Parathyroid adenoma (tissue), 2 donors: ENCODE results near the gene TTL.

Experiments used
- H2AFZ ChIP-seq: fragments of 300-600 bp; sonication (generic); one replicate; pipeline ENCODE4 v1.7.0; 2017; ENCODE audit warnings: antibody characterized with exemption, mild to moderate bottlenecking
- H3K27ac ChIP-seq: fragments of 300-600 bp; sonication (generic); one replicate; pipeline ENCODE4 v1.7.0; 2017
- H3K27me3 ChIP-seq: fragments of 300-600 bp; sonication (generic); one replicate; pipeline ENCODE4 v1.7.0; 2017; ENCODE audit warnings: low read length; ENCODE audit not compliant: control insufficient read depth, insufficient read depth
- H3K36me3 ChIP-seq: fragments of 300-600 bp; sonication (generic); one replicate; pipeline ENCODE4 v1.7.0; 2017; ENCODE audit warnings: low read length; ENCODE audit not compliant: control insufficient read depth, insufficient read depth
- H3K4me1 ChIP-seq: fragments of 300-600 bp; sonication (generic); one replicate; pipeline ENCODE4 v1.7.0; 2017; ENCODE audit warnings: control low read depth
- H3K4me2 ChIP-seq: fragments of 300-600 bp; sonication (generic); one replicate; pipeline ENCODE4 v1.7.0; 2017; ENCODE audit warnings: low read length
- H3K4me3 ChIP-seq: fragments of 300-600 bp; sonication (generic); one replicate; pipeline ENCODE4 v1.7.0; 2017; ENCODE audit warnings: low read depth, low read length
- H3K79me2 ChIP-seq: fragments of 300-600 bp; sonication (generic); one replicate; pipeline ENCODE4 v1.7.0; 2017; ENCODE audit warnings: control low read depth
- H3K9ac ChIP-seq: fragments of 300-600 bp; sonication (generic); one replicate; pipeline ENCODE4 v1.7.0; 2017; ENCODE audit warnings: mild to moderate bottlenecking
- H3K9me3 ChIP-seq: fragments of 300-600 bp; sonication (generic); one replicate; pipeline ENCODE4 v1.7.0; 2017; ENCODE audit warnings: low read length; ENCODE audit not compliant: control insufficient read depth
- TF ChIP-seq, protein P1 (sequence below): fragments of 300-600 bp; sonication (generic); IDR thresholded peaks from one replicate; pipeline ENCODE4 v1.7.0; 2017; ENCODE audit warnings: antibody characterized with exemption, mild to moderate bottlenecking
- donor health status: primary hyperparathyroidism.

Gene TTL

GRCh38 chr2:112539306-112539705 is 57.4 kb downstream of the TTL start:
- TF ChIP-seq, protein P1, sequence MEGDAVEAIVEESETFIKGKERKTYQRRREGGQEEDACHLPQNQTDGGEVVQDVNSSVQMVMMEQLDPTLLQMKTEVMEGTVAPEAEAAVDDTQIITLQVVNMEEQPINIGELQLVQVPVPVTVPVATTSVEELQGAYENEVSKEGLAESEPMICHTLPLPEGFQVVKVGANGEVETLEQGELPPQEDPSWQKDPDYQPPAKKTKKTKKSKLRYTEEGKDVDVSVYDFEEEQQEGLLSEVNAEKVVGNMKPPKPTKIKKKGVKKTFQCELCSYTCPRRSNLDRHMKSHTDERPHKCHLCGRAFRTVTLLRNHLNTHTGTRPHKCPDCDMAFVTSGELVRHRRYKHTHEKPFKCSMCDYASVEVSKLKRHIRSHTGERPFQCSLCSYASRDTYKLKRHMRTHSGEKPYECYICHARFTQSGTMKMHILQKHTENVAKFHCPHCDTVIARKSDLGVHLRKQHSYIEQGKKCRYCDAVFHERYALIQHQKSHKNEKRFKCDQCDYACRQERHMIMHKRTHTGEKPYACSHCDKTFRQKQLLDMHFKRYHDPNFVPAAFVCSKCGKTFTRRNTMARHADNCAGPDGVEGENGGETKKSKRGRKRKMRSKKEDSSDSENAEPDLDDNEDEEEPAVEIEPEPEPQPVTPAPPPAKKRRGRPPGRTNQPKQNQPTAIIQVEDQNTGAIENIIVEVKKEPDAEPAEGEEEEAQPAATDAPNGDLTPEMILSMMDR = no peak
- H2AFZ ChIP-seq = no peak overlapping the region
- no peak overlapping the region for H3K27ac ChIP-seq
- no peaks in the 10 kb centered on the region for H3K9me3 ChIP-seq
- no peaks in the 10 kb centered on the region for H3K4me1 ChIP-seq
- H3K9ac ChIP-seq = no peak overlapping the region
- H3K27me3 ChIP-seq = no peaks in the 10 kb centered on the region
- H3K36me3 ChIP-seq = no peaks in the 10 kb centered on the region
- no peak overlapping the region for H3K4me3 ChIP-seq
- no peak overlapping the region for H3K4me2 ChIP-seq
- H3K79me2 ChIP-seq = peaks cover 17% of the 10 kb centered on the region

- Histone ChIP-seq H3K4me2 (no peak overlapping the region), H3K4me1 (no peaks in the 10 kb centered on the region), H3K9ac (no peak overlapping the region), H3K27me3 (no peaks in the 10 kb centered on the region), H3K36me3 (no peaks in the 10 kb centered on the region), H3K4me3 (no peak overlapping the region), H3K9me3 (no peaks in the 10 kb centered on the region), H2AFZ (peak overlapping the region; percentile 18), H3K79me2 (peaks cover 17% of the 10 kb centered on the region), H3K27ac (no peak overlapping the region)
- TF ChIP-seq, protein P1 = no peak
Measured at GRCh38 chr2:112540906-112541305, 59.0 kb downstream of the TTL start.

- H2AFZ ChIP-seq = peak overlapping the region; percentile 92
- H3K9me3 ChIP-seq = no peaks in the 10 kb centered on the region
- peak overlapping the region; percentile 84 for H3K27ac ChIP-seq
- H3K36me3 ChIP-seq = no peaks in the 10 kb centered on the region
- H3K4me2 ChIP-seq = peak overlapping the region; percentile 81
- TF ChIP-seq, protein P1 = no peak
- peak overlapping the region; percentile 48 for H3K9ac ChIP-seq
- H3K4me3 ChIP-seq = peak overlapping the region; percentile 78
- no peaks in the 10 kb centered on the region for H3K27me3 ChIP-seq
- no peaks in the 10 kb centered on the region for H3K4me1 ChIP-seq
- H3K79me2 ChIP-seq = peaks cover 17% of the 10 kb centered on the region
Measured at GRCh38 chr2:112541315-112542122, 59.6 kb downstream of the TTL start.

GRCh38 chr2:112542123-112542983 is 60.4 kb downstream of the TTL start, which contains the start of gene POLR1B:
Gene POLR1B (plus strand): TSS chr2:112542465. CDS start chr2:112542495, 30 bp downstream.
- Histone ChIP-seq H2AFZ (peak within 1 kb of the TSS; percentile 92), H3K36me3 (no peaks in the 10 kb centered on the region), H3K4me3 (peak within 1 kb of the TSS; percentile 78), H3K4me2 (peak within 1 kb of the TSS; percentile 81), H3K27me3 (no peaks in the 10 kb centered on the region), H3K9me3 (no peaks in the 10 kb centered on the region), H3K79me2 (peaks cover 17% of the 10 kb centered on the region), H3K9ac (peak within 1 kb of the TSS; percentile 48), H3K27ac (peak within 1 kb of the TSS; percentile 84), H3K4me1 (peaks cover 6% of the 10 kb centered on the region)
- TF ChIP-seq, protein P1 = no peak
